ENCODE measurements around the gene CILP2.

GRCh38 chr19:19542507-19542906 lies 4.4 kb downstream of the CILP2 start:
- TF ChIP-seq ZFX (IDR thresholded peaks at IDR 0.05; ENCODE audit: borderline replicate concordance): no peak
- no peak for TF ChIP-seq CTCF (IDR thresholded peaks at IDR 0.05)

Data from 22Rv1 (cell line).